HG03558 (cell line): ENCODE measurements around the gene ACVR1.

ENCODE experiments used
- ATAC-seq: cut with Tn5 transposase; IDR thresholded peaks from one replicate; pipeline ENCODE4 v1.9.1; 2021; ENCODE audit warnings: moderate number of reproducible peaks; ENCODE audit not compliant: unreplicated experiment; ENCODE audit errors: extremely low read depth

Gene ACVR1

GRCh38 chr2:157876066-157876785 lies at the start of gene ACVR1:
ACVR1 (minus strand) TSS chr2:157876330; CDS start chr2:157799493, 76,837 bp downstream.
- peak; percentile 89 for ATAC-seq

- no peak for ATAC-seq
These were observed 48.9 kb upstream of the ACVR1 start for GRCh38 chr2:157925071-157925470.

- ATAC-seq = no peak
These were observed 47.6 kb upstream of the ACVR1 start for GRCh38 chr2:157923598-157924217.

- no peak for ATAC-seq
These were observed 46.7 kb upstream of the ACVR1 start for GRCh38 chr2:157922815-157923214.

- no peak for ATAC-seq
These were observed 46.2 kb upstream of the ACVR1 start for GRCh38 chr2:157922336-157922735.

GRCh38 chr2:157920736-157921135 lies 44.6 kb upstream of the ACVR1 start:
- no peak for ATAC-seq

- ATAC-seq = no peak
These were observed 43.1 kb upstream of the ACVR1 start for GRCh38 chr2:157919181-157919580.

GRCh38 chr2:157918319-157918718 lies 42.2 kb upstream of the ACVR1 start:
- no peak for ATAC-seq

- no peak for ATAC-seq
These were observed 35.6 kb upstream of the ACVR1 start for GRCh38 chr2:157911750-157912149.

GRCh38 chr2:157911246-157911645 lies 35.1 kb upstream of the ACVR1 start:
- no peak for ATAC-seq

GRCh38 chr2:157905092-157905491 lies 29.0 kb upstream of the ACVR1 start:
- ATAC-seq = no peak

GRCh38 chr2:157903626-157904025 lies 27.5 kb upstream of the ACVR1 start:
- ATAC-seq = no peak

GRCh38 chr2:157903151-157903550 lies 27.0 kb upstream of the ACVR1 start:
- no peak for ATAC-seq

- no peak for ATAC-seq
These were observed 26.6 kb upstream of the ACVR1 start for GRCh38 chr2:157902692-157903091.

- ATAC-seq = no peak
These were observed 25.2 kb upstream of the ACVR1 start for GRCh38 chr2:157901325-157901724.

- no peak for ATAC-seq
These were observed 24.6 kb upstream of the ACVR1 start for GRCh38 chr2:157900684-157901083.

- ATAC-seq = no peak
These were observed 24.1 kb upstream of the ACVR1 start for GRCh38 chr2:157900203-157900602.

GRCh38 chr2:157899125-157899839 lies 23.2 kb upstream of the ACVR1 start:
- ATAC-seq = peak; percentile 82

GRCh38 chr2:157898591-157898996 lies 22.5 kb upstream of the ACVR1 start:
- no peak for ATAC-seq

GRCh38 chr2:157897106-157897971 lies 21.2 kb upstream of the ACVR1 start:
- ATAC-seq = peak; percentile 27
